ENCODE data around the gene PRKCH.

PRKCH gene

DNA sequence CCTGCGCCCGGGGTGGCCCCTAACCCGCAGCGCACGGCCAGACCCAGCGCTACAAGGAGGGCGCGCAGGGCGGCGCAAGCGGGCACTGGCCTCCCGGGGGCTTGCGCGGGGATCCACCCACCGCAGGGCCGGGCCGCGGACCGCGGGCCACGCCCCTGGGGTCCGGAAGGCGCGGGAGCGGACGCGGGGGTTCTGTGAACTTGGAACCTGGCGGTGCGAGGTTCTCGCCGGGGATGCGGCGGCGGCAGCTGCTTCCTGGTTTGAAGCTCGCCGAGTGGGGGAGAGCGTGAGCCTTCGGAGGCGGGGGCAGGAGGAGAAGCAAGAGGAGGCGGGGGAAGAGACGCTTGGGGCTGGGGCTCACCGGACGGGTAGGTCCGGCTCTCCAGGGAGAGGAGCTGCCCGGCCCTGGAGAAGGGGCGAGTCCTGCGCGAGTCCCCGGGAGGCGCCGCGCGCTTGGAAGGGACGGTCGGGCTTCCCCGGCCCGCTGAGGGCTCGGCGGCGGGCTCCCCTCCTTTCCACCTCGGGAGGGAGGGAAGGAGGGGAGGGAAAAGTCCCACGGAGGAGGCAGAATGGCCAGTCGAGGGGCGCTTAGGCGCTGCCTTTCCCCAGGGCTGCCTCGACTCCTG is at the start of gene PRKCH:
PRKCH (plus strand) TSS at position 195 of the 626 bp plus-strand sequence. CDS start 523 bp downstream, outside the sequence.
- peak; percentile 65 for DNase-seq (ENCODE audit: low read depth, low spot score)

DNA sequence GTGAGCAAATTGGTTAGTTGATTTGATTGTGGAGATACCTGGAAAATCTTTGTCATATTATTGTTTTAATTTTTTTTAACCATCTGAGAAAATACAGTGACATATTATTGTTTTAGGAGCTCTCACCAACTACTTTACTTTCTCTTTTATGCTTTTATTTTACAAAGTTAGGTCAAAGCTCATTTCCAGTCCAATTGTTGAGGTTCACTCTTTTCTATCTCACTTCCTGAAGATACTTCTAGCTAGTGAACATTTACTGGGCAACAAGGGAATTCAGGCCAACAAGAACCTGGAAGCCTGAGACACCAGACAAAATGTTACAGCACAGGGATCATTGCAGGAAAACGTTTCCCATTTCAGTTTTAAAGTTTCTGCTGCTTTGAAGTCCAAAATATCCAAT is 44.1 kb upstream of the PRKCH start:
- no peak for DNase-seq (ENCODE audit: low read depth, low spot score)

DNA sequence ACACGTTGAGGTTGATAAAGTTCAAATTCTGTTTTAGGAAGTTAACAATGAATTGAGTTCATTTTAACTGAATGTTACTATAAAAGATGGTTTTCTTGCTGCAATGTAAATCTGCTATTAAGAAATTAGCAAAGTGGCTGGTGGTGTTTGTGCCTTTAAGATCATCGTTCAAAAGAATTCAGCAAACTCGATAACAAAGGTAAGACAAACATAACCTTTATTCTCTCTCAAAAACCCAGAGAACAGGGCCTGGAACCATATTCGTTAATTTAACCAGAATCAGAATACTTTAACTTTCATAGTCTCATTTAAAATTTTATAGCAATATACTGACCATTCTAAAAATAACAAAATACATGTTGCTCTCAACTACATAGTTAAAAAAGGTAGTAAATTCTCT is 43.6 kb upstream of the PRKCH start:
- DNase-seq (ENCODE audit: low read depth, low spot score) = no peak

DNA sequence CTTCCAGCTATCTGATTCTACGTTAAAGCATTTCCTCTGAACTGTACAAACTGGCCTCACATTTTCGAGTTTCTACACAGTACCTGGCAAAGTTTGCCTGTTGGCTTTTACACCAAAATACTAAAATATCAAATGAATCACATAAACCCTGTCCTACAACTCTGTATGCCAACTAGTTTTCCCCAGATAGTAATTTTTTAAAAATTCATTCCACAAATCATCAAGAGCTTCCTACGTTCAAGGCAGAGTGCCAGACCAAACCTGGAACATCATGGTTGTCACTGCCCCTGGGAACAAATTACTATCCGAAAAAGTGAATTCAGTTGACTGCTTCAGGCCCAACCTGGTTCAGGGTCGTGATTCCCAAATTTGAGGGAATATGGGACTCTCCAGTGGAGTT is 42.3 kb upstream of the PRKCH start:
- DNase-seq (ENCODE audit: low read depth, low spot score) = no peak

DNA sequence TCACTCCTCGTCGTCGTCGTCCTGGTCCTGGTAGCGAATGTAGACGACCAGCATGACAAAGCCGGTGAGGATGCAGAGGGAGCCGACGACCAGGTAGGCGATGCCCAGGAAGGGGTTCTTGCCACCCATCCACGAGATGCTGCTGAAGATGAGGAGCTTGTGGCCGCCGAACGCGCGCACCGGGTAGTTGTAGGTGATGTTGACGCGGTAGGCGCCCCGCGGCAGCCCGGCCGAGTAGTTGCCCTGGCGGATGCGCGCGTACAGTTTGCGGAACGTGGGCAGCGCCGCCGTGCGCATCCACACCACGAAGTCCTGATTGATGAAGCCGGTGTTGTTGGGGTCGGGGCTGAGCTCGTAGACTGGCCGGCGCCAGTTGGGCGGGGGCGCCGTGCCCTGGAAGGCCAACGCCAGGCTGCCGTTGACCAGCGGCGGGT is 41.3 kb upstream of the PRKCH start:
- DNase-seq (ENCODE audit: low read depth, low spot score) = no peak

DNA sequence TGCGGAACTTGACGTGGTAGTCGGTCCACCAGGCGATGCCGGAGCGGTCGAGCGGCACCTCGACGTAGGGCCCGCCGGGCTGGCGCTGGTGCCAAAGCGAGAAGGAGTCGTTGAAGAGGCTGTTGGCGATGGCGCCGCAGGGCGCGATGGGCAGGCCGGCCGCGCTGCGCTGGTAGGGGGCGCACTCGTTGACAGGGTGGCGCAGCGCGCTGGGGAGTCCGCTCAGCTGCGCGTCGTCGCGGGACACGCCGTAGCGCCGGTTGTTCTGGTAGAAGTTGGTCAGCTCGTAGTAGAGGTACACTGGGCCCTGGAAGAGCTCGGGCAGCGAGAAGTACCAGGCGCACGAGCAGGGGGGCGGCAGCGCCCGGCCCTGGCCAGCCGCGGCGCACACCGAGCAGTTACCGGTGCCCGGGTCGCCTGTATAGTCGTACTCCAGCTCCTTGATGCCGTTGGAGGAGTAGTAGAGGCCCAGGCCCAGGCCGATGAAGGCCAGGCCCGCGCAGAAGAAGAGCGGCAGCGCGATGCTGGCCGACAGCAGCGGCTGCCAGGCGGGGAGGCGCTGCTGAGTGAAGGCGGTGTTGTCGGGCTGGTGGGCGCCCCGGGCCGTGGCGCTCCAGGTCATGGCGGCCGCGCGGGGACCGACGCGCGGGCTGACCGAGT is 40.7 kb upstream of the PRKCH start:
- peak; percentile 41 for DNase-seq (ENCODE audit: low read depth, low spot score)

DNA sequence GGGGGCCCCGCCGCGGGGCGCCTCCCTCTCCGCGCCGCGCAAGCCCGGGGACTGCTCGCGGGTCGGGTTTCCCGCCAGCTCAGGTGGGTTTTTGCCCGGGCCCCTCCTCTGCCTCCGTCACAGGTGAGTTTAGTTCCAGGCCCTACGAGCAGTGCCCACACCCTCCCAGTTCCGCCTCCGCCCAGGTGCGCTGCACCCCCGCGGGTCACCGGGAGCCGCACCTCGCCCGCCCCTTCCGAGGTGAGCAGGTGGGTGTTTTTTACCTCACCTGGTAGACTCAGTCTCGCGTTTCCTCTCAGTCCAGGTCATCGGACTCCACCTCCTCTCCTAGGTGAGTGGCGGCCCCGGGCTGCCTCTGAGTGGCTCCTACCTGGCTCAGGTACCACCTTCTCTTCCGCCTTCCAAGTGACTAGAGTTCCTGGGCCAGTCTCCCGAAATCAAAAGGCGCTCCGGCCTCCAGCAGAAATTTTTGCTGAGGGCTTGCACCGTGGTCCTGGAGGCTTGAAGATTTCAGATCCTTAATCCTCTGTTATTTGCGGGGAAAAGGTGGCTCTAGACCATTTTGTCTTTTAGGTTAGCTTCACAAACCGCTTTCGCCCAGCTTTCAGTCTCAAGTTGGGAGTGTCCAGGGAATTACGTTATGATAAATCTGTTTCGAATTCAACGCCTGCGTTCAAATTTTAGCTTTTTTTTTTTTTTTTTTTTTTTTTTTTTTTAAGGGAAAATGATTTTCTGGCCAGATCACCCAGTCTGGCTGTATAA is 40.0 kb upstream of the PRKCH start, which contains the start of gene TMEM30B:
TMEM30B (minus strand) TSS at position 153 of the 762 bp plus-strand sequence. CDS start 191 bp downstream, outside the sequence.
- DNase-seq (ENCODE audit: low read depth, low spot score) = no peak

DNA sequence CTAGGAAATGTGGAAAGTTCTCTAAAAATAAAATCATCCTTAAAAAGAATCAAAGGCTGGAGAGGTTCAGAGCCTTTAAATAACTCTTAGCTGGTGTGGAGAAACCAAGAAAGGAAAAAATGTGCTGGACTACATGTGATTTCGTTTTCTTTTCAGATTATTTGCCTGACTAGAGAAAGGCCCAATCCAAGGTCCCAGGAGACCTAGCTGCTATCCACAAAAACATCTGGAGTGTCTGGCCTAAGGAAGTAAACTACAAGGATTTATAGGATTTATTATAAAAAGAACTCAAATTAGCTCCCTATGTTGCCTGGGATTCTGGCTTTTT is 39.5 kb upstream of the PRKCH start:
- no peak for DNase-seq (ENCODE audit: low read depth, low spot score)

DNA sequence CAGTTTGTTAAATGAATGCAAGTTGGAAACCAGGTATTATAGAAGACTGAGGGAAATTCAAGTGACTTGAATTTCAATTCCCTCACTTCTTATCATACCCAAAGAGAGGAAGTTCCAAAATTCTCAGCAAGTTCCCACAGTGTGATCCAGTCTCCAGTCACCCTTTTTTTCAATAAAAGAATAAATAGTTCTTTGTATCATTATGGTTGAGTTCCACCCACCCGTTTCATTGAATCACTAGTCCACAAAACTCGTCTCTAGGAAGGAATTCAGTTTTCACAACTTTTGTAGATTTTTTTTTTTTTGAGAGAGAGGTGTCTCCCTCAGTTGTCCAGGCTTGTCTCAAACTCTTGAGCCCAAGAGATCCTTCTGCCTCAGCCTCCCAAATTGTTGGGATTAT is 38.6 kb upstream of the PRKCH start:
- DNase-seq (ENCODE audit: low read depth, low spot score) = no peak

DNA sequence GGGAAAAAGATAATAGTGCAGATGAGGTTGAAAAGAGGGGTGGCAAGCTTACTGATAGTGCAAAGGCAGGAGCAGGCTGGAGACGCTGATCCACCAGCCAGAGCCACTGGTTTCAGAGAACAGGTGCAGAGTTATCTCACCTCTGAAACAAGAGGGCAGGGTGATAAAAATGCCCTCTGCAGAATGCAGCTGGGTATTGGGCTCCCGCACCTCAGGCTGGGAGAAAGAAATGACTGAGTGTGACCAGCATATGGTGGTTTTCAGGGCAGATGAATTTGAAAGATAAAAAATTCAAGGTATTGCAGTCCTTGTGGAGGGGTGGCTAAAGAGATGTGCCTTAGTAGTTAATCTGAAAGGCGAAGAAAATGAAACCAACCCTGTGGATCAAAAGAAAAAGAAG is 37.4 kb upstream of the PRKCH start:
- DNase-seq (ENCODE audit: low read depth, low spot score) = no peak

DNA sequence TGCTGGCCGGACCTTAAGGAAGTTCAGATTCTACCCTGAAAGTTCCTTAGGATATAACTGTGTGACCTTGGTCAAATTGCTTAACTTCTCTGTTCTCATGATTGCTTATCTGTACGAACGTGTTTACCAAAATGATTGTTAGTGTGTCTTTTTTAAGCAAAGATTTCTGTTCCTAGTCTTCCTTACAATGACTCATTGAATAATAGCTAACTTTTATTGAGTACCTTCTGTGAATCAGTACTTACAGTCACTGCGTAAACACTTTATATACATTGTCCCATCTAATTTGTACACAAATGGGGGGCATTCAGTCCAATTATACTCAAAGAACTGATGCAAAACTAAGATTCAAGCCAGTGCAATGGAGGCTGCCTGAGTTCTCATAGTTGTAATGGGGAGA is 36.0 kb upstream of the PRKCH start:
- DNase-seq (ENCODE audit: low read depth, low spot score) = no peak

DNA sequence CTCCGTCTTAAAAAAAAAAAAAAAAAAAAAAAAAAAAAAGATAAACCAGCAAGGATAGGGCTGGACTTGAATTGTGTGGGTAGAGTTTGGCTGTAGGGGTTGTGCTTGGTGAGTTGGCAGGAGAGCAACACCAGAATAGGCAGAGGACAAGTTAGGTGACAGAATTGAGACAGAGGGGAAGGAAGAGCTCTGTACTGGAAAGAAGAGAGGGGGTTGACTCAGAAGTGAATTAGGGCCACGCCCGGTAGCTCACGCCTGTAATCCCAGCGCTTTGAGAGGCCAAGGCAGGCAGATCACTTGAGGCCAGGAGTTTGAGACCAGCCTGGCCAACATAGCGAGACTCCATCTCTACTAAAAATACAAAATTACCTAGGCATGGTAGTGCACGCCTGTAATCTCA is 34.2 kb upstream of the PRKCH start:
- no peak for DNase-seq (ENCODE audit: low read depth, low spot score)

DNA sequence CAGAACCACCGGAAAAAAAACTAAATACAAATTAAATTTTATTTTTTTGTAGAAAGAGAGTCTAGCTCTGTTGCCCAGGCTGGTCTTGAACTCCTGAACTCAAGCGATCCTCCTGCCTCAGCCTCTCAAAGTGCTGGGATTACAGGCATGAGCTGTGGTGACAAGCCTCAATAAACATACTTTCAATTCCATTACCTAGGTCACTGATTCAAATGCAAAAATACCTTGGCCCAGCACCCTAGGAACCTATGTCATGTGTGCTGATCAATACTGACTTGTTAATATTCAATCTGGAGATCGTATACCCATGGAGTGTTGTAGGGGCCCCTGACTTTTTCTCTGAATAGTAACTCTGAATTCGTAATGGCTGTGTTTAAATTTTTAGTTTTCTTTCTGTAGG is 33.2 kb upstream of the PRKCH start:
- DNase-seq (ENCODE audit: low read depth, low spot score) = no peak

DNA sequence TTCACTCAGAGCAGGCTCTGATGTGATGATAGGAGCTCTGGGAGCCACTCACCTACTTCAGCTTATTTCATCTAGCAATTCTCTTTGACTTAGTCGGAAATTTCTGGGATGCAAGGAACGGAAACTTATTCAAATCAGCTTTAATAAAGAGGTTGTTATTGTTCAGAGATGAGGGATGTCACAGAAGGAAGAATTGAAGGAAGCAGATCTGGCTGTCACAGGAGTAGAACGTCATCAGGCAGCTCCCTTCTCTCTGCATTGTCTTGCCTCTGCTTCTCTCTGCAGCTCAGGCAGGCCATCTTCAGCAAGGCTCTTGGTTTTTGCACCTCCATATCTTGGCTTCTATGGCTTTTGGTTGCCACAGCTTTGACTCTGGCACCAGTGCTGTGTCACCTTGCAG is 32.7 kb upstream of the PRKCH start:
- no peak for DNase-seq (ENCODE audit: low read depth, low spot score)

DNA sequence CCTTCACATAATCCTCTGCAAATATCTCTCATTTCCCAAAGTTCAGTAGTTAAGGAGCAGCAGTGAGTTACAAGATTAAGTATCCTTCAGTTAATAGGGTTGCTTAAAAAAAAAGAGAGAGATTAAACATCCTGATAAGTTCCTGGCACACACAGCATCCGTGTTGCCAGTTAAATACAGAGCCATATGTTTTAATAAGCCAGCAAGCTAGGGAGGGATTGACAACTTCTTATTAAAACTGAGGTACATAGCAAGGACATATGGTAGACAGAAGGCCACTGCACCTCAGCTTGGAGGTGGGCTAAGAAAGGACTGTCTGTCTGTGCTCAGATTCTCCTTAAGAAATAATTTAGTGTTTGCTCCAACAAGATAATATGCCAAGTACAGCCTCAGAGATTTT is 30.7 kb upstream of the PRKCH start:
- DNase-seq (ENCODE audit: low read depth, low spot score) = no peak

DNA sequence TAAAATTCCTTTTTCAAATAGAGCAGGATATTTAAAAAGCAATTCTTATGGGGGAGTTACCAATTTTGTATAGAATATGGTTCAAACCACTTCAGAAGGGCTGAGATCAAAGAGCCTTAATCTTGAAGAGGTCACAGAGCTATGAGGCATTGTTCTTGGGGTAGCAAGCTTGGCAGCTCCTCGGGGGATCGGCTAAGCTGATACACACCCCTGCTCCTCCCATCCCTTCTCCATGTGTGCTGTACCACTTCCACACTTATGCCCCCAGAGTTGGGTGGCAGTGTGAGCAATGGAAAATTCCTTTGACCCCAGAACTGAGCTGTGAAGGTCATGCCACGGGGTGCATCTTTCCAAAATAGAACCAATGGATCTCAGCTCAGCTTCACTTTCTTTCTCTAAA is 25.2 kb upstream of the PRKCH start:
- no peak for DNase-seq (ENCODE audit: low read depth, low spot score)

DNA sequence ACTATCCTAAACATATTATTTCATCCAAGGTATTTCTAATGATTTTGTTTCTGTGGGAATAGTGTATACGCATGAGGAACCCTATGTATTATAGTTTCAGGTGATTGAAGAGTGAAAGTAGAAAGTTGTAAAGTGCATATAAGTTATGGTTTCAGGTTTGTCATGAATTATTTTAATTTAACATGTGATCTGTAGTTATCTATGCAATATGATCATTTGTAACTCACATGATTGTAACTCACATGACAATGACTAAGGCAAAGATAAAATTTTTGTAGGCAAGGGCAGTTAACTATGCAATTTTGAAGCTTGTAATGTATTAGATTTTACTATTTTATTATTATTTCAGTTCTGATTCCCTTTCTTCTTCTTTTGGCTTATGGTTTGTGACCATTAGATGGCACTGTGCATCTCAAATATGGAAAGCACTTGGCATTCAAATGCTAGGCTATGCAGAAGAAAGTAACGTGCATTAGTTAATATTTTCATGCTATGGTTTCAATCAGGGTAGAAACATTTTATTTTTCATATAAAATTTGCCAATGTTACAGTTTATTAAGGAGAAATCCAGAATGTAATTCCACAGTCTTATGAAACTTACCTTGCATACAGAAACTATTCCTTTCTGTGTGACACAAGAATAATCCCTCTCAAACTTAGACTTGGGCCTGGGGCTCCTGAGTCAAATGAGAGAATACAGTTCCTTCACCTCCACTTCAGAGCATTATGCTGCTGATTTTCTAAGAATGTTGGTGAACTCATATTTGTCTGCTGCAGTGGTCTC is 24.5 kb upstream of the PRKCH start:
- DNase-seq (ENCODE audit: low read depth, low spot score) = no peak

DNA sequence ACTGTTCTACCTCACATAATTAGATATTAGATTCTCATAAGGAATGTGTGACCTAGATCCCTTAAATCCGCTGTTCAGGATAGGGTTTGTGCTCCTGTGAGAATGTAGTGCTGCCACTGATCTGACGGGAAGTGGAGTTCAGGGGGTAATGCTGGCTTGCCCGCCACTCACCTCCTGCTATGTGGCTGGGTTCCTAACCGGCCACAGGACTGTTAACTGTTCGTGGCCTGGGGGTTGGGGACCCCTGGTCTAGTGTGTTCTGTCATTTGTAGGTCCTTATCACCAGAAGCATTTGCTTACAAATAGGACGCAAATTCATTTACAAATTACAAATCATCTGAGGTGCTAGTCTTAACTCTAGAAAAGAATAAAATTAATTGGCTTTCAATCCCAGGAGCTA is 23.8 kb upstream of the PRKCH start:
- DNase-seq (ENCODE audit: low read depth, low spot score) = no peak

DNA sequence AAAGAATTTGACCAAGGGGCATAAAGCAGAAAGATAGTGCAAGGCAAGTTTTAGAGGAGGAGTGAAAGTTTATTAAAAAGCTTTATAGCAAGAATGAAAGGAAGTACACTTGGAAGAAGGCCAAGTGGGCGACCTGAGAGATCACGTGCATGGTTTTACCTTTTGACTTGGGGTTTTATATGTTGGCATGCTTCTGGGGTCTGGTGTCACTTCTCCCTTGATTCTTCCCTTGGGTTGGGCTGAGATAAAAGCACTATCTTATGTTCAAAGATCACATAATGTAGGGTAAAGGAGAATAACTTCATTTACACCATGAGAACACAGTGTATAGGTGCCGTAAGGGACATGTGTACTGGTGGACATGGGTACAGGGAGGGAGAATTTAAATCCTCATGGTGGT is 22.6 kb upstream of the PRKCH start:
- DNase-seq (ENCODE audit: low read depth, low spot score) = no peak

DNA sequence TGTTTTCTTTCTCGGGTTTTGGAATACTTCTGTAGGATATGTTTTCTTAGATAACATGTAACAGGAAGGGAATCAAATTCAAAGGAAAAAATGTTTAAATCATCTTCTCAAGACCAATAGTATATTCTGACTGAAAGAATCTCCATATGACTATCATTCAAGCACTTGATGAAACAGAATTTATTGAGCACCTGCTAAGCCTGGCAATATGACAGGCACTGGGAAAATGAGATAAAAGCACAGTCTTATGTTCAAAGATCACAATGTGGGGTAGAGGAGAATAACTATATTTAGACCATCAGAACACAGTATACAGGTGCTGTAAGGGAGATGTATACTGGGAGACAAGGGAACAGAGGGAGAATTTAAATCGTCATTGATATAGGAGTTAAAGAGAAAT is 21.2 kb upstream of the PRKCH start:
- no peak for DNase-seq (ENCODE audit: low read depth, low spot score)

DNA sequence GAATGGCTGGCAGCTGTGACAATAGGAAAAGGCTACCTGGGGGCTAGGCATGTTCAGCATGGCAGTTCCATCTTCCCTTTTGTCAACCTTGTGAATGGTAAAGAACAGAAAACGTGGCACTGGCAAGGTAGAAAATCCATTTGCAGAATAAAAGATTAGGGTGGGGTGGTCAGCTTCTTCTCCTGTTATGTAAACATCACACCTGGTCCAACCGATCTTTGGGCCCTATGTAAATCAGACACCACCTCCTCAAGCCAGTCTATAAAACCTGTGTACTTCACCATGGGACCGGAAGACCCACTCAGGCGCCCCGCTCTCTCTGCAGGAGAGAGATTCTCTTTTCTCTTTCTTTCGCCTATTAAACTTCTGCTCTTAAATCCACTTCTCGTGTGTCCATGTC is 20.6 kb upstream of the PRKCH start:
- DNase-seq (ENCODE audit: low read depth, low spot score) = no peak

DNA sequence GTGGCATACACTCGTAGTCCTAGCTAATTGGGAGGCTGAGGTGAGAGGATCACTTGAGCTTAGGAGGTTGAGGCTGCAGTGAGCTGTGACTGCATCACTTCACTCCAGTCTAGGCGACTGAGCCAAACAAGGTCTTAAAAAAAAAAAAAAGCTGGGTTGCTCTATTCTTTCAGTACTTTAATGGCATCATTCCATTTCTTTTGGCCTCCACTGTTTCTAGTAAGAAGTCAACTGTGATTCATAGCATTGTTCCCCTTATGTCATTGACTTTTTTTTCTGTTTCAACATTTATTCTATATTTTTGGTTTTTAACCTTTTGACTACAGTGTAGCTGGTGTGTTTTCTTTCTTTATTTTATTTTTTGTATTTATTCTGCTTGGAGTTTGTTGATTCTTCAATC is 16.7 kb upstream of the PRKCH start:
- DNase-seq (ENCODE audit: low read depth, low spot score) = no peak
